HG02973 (cell line): ENCODE data around the gene SEMA4D.
A peak's percentile ranks its signal among the peaks of the same experiment; 100 is the strongest.

Experiments
- ATAC-seq: cut with Tn5 transposase; IDR thresholded peaks from one replicate; pipeline ENCODE4 v1.9.1; 2021; ENCODE audit warnings: moderate library complexity; ENCODE audit not compliant: unreplicated experiment

The SEMA4D gene

DNA sequence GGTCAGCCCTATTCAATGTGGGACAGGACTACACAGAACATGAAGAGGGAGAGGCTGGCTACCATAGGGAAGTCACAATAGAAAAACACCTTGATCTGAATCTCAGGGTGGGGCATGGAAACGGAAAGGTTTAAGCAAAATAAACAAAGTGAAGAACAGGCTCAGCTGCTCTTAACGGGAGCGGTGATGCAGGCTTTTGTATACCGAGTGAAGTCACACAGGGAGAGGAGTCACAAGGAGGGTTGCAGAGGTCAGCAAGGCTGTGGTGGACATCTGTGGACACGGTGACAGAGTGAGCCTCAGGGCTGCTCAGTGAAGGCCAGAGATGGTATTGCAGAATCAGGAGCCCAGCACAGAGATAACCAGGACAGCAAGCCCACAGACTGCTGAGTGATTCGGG is 30.6 kb upstream of the SEMA4D start:
- no peak for ATAC-seq

GRCh38 chr9:89528131-89528530 is 30.2 kb upstream of the SEMA4D start:
- no peak for ATAC-seq

DNA sequence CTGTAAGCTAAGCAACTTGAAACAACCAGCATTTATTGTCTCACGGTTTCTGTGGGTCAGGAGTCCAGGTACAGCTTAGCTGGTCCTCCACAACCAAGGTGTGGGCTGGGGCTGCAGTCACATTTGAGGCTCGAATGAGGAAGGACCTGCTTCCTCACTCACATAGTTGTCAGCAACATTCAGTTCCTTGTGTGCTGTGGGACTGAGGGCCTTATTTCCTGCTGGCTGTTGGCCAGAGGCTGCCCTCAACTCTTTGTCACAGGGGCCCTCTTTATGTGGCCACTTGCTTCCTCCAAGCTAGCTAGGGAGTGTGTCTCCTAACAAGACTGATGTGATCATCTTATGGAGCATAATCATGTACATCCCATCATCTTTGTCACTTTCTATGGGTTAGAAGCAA is 29.2 kb upstream of the SEMA4D start:
- no peak for ATAC-seq

DNA sequence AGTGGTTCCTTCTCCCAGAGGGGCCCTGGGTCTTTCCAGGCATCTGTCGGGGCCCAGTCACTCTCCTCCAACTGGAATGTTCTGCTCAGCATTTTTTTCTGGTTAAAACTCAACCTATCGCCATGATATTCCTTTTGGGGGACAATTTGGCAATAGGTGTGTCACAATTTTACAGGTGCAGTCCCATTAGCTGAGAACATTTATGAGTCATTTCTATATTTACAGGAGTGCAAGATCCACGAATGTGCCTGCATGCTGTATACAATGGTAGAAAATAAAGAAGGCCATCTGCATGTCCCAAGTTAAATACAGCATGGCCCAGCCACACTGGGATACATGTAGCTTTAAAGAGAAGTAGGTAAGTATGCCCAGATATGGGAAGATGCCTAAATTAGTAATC is 28.8 kb upstream of the SEMA4D start:
- ATAC-seq = no peak

GRCh38 chr9:89525446-89526374 is 27.8 kb upstream of the SEMA4D start:
- ATAC-seq = no peak

- no peak for ATAC-seq
These were observed 27.1 kb upstream of the SEMA4D start for GRCh38 chr9:89524963-89525362.

DNA sequence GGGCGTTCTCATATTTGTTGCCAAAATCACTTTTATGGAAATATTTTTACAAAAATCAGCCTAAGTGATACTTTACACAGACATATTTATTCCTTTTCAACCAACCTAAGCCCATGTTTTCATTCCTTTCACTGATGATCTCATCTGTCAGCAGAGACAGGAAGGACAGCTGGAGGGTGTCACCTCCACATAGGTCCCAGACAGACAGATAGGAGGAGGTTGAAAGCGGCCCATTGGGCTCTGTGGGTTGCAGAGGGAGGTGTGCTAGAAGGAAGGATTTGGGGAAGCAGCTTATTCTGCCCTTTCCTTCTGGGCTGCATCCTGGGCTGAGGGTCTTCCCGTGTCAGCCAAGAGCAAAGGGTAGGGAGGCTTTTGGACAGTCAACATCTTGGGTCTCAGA is 26.0 kb upstream of the SEMA4D start:
- no peak for ATAC-seq

GRCh38 chr9:89522959-89523285 is 25.0 kb upstream of the SEMA4D start:
- no peak for ATAC-seq

DNA sequence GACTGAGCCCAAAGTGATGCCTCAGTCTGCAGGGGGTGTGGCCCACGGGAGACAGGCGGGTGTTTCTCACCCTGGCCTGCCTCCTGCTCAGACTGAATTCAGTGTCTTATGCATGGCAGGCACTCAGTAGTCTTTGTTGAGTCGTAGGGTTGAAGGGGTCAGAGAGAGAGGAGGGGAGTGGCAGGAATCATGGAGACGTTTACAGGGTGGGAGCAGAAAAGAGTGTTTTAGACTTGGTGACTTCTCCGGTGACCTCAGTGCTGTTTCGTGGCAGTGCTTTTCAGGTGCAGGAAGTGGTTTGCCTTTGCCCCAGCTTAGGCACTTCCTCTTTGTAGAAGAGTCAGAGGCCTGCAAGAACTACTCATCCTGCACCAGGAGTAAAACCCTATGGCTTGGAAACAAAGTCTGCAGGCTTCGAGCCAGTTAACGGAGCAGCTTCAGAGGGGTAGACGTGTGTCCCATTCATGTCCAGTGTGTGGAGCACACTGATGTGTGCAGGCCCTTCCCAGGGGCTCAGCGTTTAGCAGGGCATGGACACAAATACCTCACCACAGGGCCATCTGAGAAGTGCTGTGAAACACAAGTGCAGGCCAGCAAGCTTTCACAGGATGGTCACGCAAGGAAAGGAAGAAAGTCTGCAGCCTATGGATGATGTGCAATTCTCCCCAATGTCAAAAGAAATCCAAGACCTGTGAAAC is 24.5 kb upstream of the SEMA4D start:
- ATAC-seq = peak; percentile 92

DNA sequence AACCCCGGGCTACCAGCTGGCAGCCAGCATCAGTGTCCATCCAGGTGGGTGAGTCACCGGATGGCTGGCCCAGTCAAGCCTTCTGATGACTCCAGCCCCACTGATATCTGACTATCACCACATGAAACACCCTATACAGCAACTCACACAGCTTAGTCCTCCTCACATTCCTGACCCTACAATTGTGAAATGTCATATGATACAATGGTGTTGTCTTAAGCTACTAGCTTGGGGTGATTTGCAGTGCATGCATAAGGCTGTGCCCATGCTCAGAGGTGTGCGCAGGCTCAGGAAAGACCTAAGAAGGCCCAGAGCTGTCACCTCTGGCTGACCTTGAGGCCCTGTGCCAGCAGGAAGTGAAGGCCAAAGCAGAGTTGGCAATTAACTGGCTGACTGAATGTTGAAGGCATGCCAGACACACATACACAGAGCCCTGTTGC is 21.5 kb upstream of the SEMA4D start:
- no peak for ATAC-seq

- no peak for ATAC-seq
These were observed 20.8 kb upstream of the SEMA4D start for GRCh38 chr9:89518466-89519365.

- ATAC-seq = no peak
These were observed 17.5 kb upstream of the SEMA4D start for GRCh38 chr9:89515416-89515815.

DNA sequence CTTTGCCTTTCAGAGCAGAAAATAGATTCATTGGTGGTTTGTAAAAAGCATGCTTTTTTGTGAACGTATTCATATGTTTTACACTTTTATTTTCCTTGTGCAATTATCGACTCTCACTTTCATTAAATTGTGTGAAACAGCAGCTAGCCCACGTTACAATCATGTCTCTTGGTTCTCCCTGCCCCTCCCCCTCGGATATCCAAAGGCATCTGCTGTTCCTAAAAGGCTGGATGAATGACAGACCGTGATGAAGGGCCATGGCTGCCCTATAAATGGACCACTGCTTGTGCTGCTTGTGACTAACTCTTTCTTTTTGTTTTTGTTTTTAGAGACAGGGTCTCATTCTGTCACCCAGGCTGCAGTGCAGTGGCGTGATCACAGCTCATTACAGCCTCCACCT is 17.0 kb upstream of the SEMA4D start:
- ATAC-seq = no peak

DNA sequence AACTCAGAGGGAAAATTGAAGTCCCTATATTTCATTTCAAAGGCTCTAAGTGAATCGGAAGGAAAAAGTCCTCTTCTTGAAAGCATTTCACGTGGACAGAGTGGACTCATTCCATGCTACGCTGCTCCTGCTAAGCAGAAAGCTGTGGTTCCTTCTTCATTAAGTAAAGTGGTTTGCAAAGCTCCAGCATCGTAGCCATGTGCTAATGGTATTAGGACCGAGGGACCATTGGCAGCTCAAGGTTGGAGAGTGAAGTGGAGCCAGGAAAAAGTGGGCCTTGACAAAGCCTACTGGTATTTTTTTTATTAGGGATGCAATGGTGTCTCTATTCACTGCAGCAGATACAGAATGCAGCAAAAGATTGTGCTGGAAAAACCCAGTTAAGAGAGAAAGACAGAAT is 16.4 kb upstream of the SEMA4D start:
- ATAC-seq = no peak

GRCh38 chr9:89513837-89514236 is 15.9 kb upstream of the SEMA4D start:
- no peak for ATAC-seq

DNA sequence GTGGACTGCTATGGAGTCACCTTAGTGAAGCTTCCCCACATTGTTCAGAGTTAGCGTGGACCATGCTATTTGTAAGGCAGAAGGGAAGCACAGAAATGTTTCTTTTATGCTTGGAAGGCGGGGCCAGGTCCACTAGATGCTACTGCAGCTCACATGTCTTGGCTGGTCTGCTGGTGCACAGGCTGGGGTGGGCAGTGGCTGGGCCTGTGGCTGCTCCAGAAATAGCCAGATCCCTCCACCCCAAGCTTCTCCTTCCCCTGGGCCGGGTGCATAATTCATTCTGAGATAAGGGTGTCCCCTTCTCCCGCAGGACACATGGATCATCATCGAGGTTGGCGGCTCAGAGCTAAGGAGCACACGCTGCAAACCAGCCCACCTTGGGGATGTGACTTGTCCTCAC is 14.5 kb upstream of the SEMA4D start:
- no peak for ATAC-seq

- ATAC-seq = no peak
These were observed 11.2 kb upstream of the SEMA4D start for GRCh38 chr9:89508951-89509615.

DNA sequence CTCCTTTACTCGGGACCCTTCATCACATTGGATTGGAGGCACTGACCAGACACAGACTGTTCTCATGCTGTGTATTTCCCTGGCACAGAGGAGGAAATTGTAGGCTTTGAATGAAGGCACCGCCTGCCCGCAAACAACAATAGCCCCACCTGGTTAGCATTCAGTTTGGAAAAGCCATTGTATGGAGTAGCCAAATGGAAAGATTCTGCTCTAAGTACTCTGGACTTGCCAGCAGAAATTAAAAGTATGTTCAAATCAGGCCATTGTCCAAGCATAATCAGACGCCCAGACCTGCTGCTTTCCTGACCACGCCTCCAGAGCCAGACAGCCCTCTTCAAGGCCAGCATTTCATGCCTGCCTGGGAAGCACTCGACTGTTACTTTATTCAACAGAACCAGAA is 8.0 kb upstream of the SEMA4D start:
- ATAC-seq = no peak

GRCh38 chr9:89505048-89505447 is 7.1 kb upstream of the SEMA4D start:
- ATAC-seq = no peak

DNA sequence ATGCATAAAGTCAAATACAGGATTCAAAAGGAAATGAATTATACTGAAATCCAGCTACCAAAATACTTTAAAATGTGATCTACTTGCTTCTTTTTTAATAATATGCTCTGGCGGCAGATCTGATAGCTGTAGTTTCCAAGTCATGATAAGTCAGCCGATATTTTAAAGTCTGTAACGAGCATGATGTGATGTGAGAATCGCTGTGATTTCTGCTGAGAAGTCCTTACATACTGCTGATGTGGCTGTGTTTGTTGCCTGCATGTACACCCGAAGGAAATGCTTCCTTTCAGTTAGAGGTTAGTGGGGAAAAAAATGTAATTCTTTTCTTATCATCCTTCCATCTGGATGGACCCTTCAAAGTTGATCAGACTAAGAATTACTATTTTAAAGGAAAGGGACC is 4.8 kb upstream of the SEMA4D start:
- ATAC-seq = no peak

DNA sequence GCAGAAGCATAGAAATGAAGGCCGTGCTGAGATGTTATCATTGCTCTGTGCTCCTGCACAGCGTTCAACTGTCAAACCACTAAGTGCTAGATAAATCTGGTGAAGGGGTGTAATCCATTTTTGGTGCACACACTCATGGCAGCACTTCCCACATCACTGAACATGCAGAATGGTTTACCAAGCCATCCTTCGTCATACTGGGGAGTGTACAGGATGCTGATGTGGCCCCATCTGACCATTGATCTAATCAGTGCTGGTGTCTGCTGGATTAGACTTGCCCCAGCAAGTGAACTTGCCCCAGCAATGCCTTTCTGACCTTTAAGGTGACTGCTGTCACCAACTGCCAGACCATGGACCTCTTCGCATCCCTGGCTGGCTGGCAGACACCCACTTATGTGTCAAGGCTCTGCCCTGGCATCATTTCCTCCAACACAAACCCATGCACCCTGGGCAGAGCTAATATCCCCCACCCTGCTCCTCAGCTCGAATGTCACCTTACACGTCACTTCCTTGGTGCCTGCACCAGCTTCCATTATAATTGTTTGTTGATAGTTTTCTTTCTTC is 4.2 kb upstream of the SEMA4D start:
- no peak for ATAC-seq
